Tibial nerve (tissue), 4 donors: ENCODE measurements around the gene SLC9A1. TPM values are rescaled to one million over a fixed set of nuclear protein-coding genes. Genes with fewer than 3 reads are reported as not detected.

Source experiments
- DNase-seq, 2 donors: peaks; one replicate each; pipeline ENCODE4 v3.0.0-alpha.2; 2019; ENCODE audit warnings: low spot score in 2 of 2
- H3K27ac ChIP-seq, 4 donors: fragments of 200-600 bp; sonication (generic) in 3 of 4; one replicate each; pipeline ENCODE4 v1.5.1; 2017 to 2019; ENCODE audit warnings: mild to moderate bottlenecking in 1 of 4
- H3K27me3 ChIP-seq, 2 donors: fragments of 200-600 bp; sonication (generic) in 1 of 2; one replicate each; pipeline versions ENCODE4 v1.5.1 to v1.6.0; 2017 to 2019
- H3K36me3 ChIP-seq, 3 donors: fragments of 200-600 bp; sonication (generic); one replicate each; pipeline ENCODE4 v1.5.1; 2018 to 2019
- H3K4me1 ChIP-seq, 4 donors: fragments of 200-600 bp; sonication (generic) in 3 of 4; one replicate each; pipeline ENCODE4 v1.5.1; 2017 to 2019
- H3K4me3 ChIP-seq, 4 donors: fragments of 200-600 bp; sonication (generic) in 3 of 4; one replicate each; pipeline ENCODE4 v1.5.1; 2017 to 2019; ENCODE audit warnings: mild to moderate bottlenecking in 1 of 4, moderate library complexity in 1 of 4
- H3K9me3 ChIP-seq, 4 donors: fragments of 200-600 bp; sonication (generic) in 3 of 4; one replicate each; pipeline ENCODE4 v1.5.1; 2017 to 2019
- CTCF ChIP-seq, 5 experiments: fragments of 200-600 bp in 3 of 5; fragments of 450-650 bp in 2 of 5; sonication (generic) in 3 of 5; IDR thresholded peaks; one replicate each; pipeline ENCODE4 v1.5.1; 2016 to 2019; ENCODE audit warnings: antibody characterized with exemption in 5 of 5, mild to moderate bottlenecking in 3 of 5, moderate library complexity in 2 of 5
- EP300 ChIP-seq, 2 donors: sonication (generic); formaldehyde crosslinking; IDR thresholded peaks; one replicate each; pipeline ENCODE4 v1.6.1; 2017; ENCODE audit warnings: antibody characterized with exemption in 2 of 2, mild to moderate bottlenecking in 1 of 2
- POLR2A ChIP-seq, 2 donors: fragments of 450-650 bp; IDR thresholded peaks; one replicate each; pipeline ENCODE4 v1.6.1; 2017; ENCODE audit warnings: antibody characterized with exemption in 2 of 2, mild to moderate bottlenecking in 2 of 2, moderate library complexity in 2 of 2
- WGBS, 2 donors: methylation state at CpG; one replicate each; pipeline ENCODE4 v1.1.5; 2018; 5-methylcytosine and 5-hydroxymethylcytosine counted together
- total RNA-seq, 4 donors: library from RNA; depleted of rRNA; stranded (reverse); fragments of >200 nt; gene quantifications; one replicate each; pipeline ENCODE4 v1.1.0, GENCODE V29; 2016

The SLC9A1 gene
- total RNA-seq, 4 donors from 2014 or later = 5.9 to 21.9 (median 7.8) TPM

- no peaks in the 10 kb centered on the region for H3K27me3 ChIP-seq
- WGBS, 2 donors = 92 to 93% methylated on average over 2 of the region's 2 CpGs
- TF ChIP-seq CTCF (IDR thresholded peaks at IDR 0.05) (no peak), EP300 (IDR thresholded peaks at IDR 0.05) (no peak), POLR2A (IDR thresholded peaks at IDR 0.05) (no peak)
- DNase-seq = no peak
- no peak overlapping the region for H3K27ac ChIP-seq
- no peak overlapping the region for H3K4me3 ChIP-seq
- peaks cover 0 to 4% (median 0%) of the 10 kb centered on the region in 4 donors for H3K9me3 ChIP-seq
- no peaks in the 10 kb centered on the region for H3K4me1 ChIP-seq
- no peaks in the 10 kb centered on the region for H3K36me3 ChIP-seq
Observed at GRCh38 chr1:27076803-27077202, 78.1 kb downstream of the SLC9A1 start.

- no peak overlapping the region for H3K27ac ChIP-seq
- TF ChIP-seq CTCF (IDR thresholded peaks at IDR 0.05) (no peak), POLR2A (IDR thresholded peaks at IDR 0.05) (no peak), EP300 (IDR thresholded peaks at IDR 0.05) (no peak)
- peaks cover 0 to 9% (median 0%) of the 10 kb centered on the region in 4 donors for H3K4me1 ChIP-seq
- H3K27me3 ChIP-seq = no peaks in the 10 kb centered on the region
- H3K36me3 ChIP-seq = no peaks in the 10 kb centered on the region
- 50 to 61% methylated on average over 3 of the region's 3 CpGs for WGBS, 2 donors
- no peak for DNase-seq
- H3K4me3 ChIP-seq = no peak overlapping the region
- H3K9me3 ChIP-seq = no peaks in the 10 kb centered on the region
Observed at GRCh38 chr1:27074175-27074780, 80.6 kb downstream of the SLC9A1 start.

- 23 to 33% methylated on average over 8 of the region's 8 CpGs for WGBS, 2 donors
- TF ChIP-seq POLR2A (IDR thresholded peaks at IDR 0.05) (no peak), EP300 (IDR thresholded peaks at IDR 0.05) (no peak), CTCF (IDR thresholded peaks at IDR 0.05) (no peak)
- Histone ChIP-seq H3K4me3 (no peak overlapping the region), H3K27ac (no peak overlapping the region), H3K27me3 (no peaks in the 10 kb centered on the region), H3K4me1 (peaks cover 0 to 9% (median 0%) of the 10 kb centered on the region in 4 donors), H3K9me3 (no peaks in the 10 kb centered on the region), H3K36me3 (no peaks in the 10 kb centered on the region)
- no peak for DNase-seq
Observed at GRCh38 chr1:27071049-27071416, 83.9 kb downstream of the SLC9A1 start.

GRCh38 chr1:27070390-27071048, 84.4 kb downstream of the SLC9A1 start:
- Histone ChIP-seq H3K36me3 (no peaks in the 10 kb centered on the region), H3K4me1 (peaks cover 0 to 9% (median 0%) of the 10 kb centered on the region in 4 donors), H3K9me3 (no peaks in the 10 kb centered on the region), H3K4me3 (no peak overlapping the region), H3K27me3 (no peaks in the 10 kb centered on the region), H3K27ac (no peak overlapping the region)
- no peak for TF ChIP-seq CTCF (IDR thresholded peaks at IDR 0.05)
- TF ChIP-seq EP300 (IDR thresholded peaks at IDR 0.05) = no peak
- 63 to 71% methylated on average over 4 to 11 of the region's 12 CpGs for WGBS, 2 donors
- no peak for DNase-seq

- TF ChIP-seq POLR2A (IDR thresholded peaks at IDR 0.05) = no peak
- TF ChIP-seq EP300 (IDR thresholded peaks at IDR 0.05) = no peak
- TF ChIP-seq CTCF (IDR thresholded peaks at IDR 0.05) = no peak
Observed at GRCh38 chr1:27068922-27069321, 86.0 kb downstream of the SLC9A1 start.

More at GRCh38 chr1:27068922-27069321, 86.0 kb downstream of the SLC9A1 start:
- Histone ChIP-seq H3K36me3 (no peaks in the 10 kb centered on the region), H3K27ac (no peak overlapping the region), H3K27me3 (no peaks in the 10 kb centered on the region), H3K4me3 (no peak overlapping the region), H3K9me3 (no peaks in the 10 kb centered on the region), H3K4me1 (peaks cover 0 to 9% (median 0%) of the 10 kb centered on the region in 4 donors)
- WGBS, 2 donors = 92 to 94% methylated on average over 4 of the region's 4 CpGs
- DNase-seq = no peak
